Neural cell (in vitro differentiated cells): ENCODE data around the gene DYNC2H1. TPM values are rescaled to one million over a fixed set of nuclear protein-coding genes. Genes with fewer than 3 reads are reported as not detected.
A peak's percentile ranks its signal among the peaks of the same experiment; 100 is the strongest.

Source experiments
- H2AFZ ChIP-seq: fragments of 200-600, 300-800 bp; sonication (generic), shearing (Covaris generic); 2 replicates; pipeline ENCODE4 v1.6.0; 2014; ENCODE audit warnings: low read depth, mild to moderate bottlenecking, antibody characterized with exemption, low read length, moderate library complexity
- H3F3A ChIP-seq: fragments of 200-600 bp; shearing (Covaris generic); 2 replicates; pipeline ENCODE4 v1.6.1; 2016; ENCODE audit warnings: mild to moderate bottlenecking, moderate library complexity, mixed read lengths, antibody characterized with exemption, low read length; ENCODE audit not compliant: insufficient read depth, poor library complexity, severe bottlenecking
- H3K27ac ChIP-seq: fragments of 200-600, 300-800 bp; sonication (generic), shearing (Covaris generic); 2 replicates; pipeline ENCODE4 v1.5.1; 2014; ENCODE audit warnings: mild to moderate bottlenecking, low read length, moderate library complexity
- H3K27me3 ChIP-seq: fragments of 300-800, 200-600 bp; sonication (generic), shearing (Covaris generic); 2 replicates; pipeline ENCODE4 v1.6.0; 2014; ENCODE audit warnings: mild to moderate bottlenecking, low read depth, low read length, moderate library complexity; ENCODE audit not compliant: insufficient read depth
- H3K36me3 ChIP-seq: fragments of 300-800, 200-600 bp; sonication (generic), shearing (Covaris generic); 2 replicates; pipeline ENCODE4 v1.5.1; 2014; ENCODE audit warnings: mild to moderate bottlenecking, antibody characterized with exemption, low read length, moderate library complexity; ENCODE audit not compliant: insufficient read depth
- H3K4me2 ChIP-seq: fragments of 300-800, 200-600 bp; sonication (generic), shearing (Covaris generic); 2 replicates; pipeline ENCODE4 v1.6.0; 2014; ENCODE audit warnings: mild to moderate bottlenecking, low read length
- H3K4me3 ChIP-seq: fragments of 300-800, 200-600 bp; sonication (generic), shearing (Covaris generic); 2 replicates; pipeline ENCODE4 v1.5.1; 2014; ENCODE audit warnings: mild to moderate bottlenecking, low read length, moderate library complexity
- H3K79me2 ChIP-seq: fragments of 200-600 bp; shearing (Covaris generic); replicated peaks from 2 replicates; pipeline ENCODE4 v1.6.0; 2014; ENCODE audit warnings: mild to moderate bottlenecking, low read length, moderate library complexity; ENCODE audit not compliant: insufficient read depth
- H3K9ac ChIP-seq: fragments of 300-800, 200-600 bp; sonication (generic), shearing (Covaris generic); 2 replicates; pipeline ENCODE4 v1.6.1; 2016; ENCODE audit warnings: mild to moderate bottlenecking, low read length, mixed read lengths
- H3K9me2 ChIP-seq: fragments of 200-600 bp; shearing (Covaris generic); 2 replicates; pipeline ENCODE4 v1.6.1; 2016; ENCODE audit warnings: mild to moderate bottlenecking, low read length, mixed read lengths; ENCODE audit not compliant: insufficient read depth
- H3K9me3 ChIP-seq: fragments of 200-600, 300-800 bp; sonication (generic), shearing (Covaris generic); 2 replicates; pipeline ENCODE4 v1.6.1; 2016; ENCODE audit warnings: mild to moderate bottlenecking, mixed run types, low read length, moderate library complexity, mixed read lengths
- H4K20me1 ChIP-seq: fragments of 200-600 bp; shearing (Covaris generic); 2 replicates; pipeline ENCODE4 v1.6.1; 2016; ENCODE audit warnings: mild to moderate bottlenecking, mixed run types; ENCODE audit not compliant: insufficient read depth
- CTCF ChIP-seq: fragments of 450-650 bp; IDR thresholded peaks from 2 replicates; pipeline ENCODE4 v1.5.1; 2014; ENCODE audit warnings: antibody characterized with exemption, mild to moderate bottlenecking, moderate library complexity; ENCODE audit not compliant: poor library complexity, severe bottlenecking
- EP300 ChIP-seq: fragments of 450-650 bp; conservative IDR thresholded peaks from 2 replicates; pipeline ENCODE4 v1.6.1; 2014; ENCODE audit warnings: antibody characterized with exemption, mild to moderate bottlenecking, moderate library complexity; ENCODE audit not compliant: poor library complexity, severe bottlenecking
- EZH2 ChIP-seq: fragments of 200-600, 300-800 bp; shearing (Covaris generic), sonication (generic); IDR thresholded peaks from 2 replicates; pipeline ENCODE4 v1.6.1; 2014; ENCODE audit warnings: antibody characterized with exemption, low read length, borderline replicate concordance, mild to moderate bottlenecking; ENCODE audit not compliant: insufficient read depth, poor library complexity, severe bottlenecking
- MXI1 ChIP-seq: fragments of 450-650 bp; conservative IDR thresholded peaks from 2 replicates; pipeline ENCODE4 v1.6.1; 2014; ENCODE audit warnings: antibody characterized with exemption, mild to moderate bottlenecking; ENCODE audit not compliant: poor library complexity, severe bottlenecking
- POLR2AphosphoS5 ChIP-seq: IDR thresholded peaks from 2 replicates; pipeline ENCODE4 v1.6.1; 2012
- RAD21 ChIP-seq: fragments of 450-650 bp; conservative IDR thresholded peaks from 2 replicates; pipeline ENCODE4 v1.6.1; 2014; ENCODE audit warnings: antibody characterized with exemption, mild to moderate bottlenecking, moderate library complexity
- REST ChIP-seq: IDR thresholded peaks from 2 replicates; pipeline ENCODE4 v1.6.1; 2012; ENCODE audit warnings: borderline replicate concordance
- SMC3 ChIP-seq: fragments of 450-650 bp; conservative IDR thresholded peaks from 2 replicates; pipeline ENCODE4 v1.6.1; 2014; ENCODE audit warnings: antibody characterized with exemption, mild to moderate bottlenecking, moderate library complexity; ENCODE audit not compliant: poor library complexity
- TAF1 ChIP-seq: IDR thresholded peaks from 2 replicates; pipeline ENCODE4 v1.6.1; 2012; ENCODE audit warnings: low read depth
- polyA minus RNA-seq: library from RNA; depleted of rRNA, polyadenylated mRNA; stranded (reverse); fragments of >200 nt; gene quantifications from 2 replicates; pipeline ENCODE4 v1.2.3, GENCODE V29; 2014
- polyA plus RNA-seq: library from polyadenylated mRNA; depleted of rRNA; stranded (reverse); fragments of >200 nt; gene quantifications from 2 replicates; pipeline ENCODE4 v1.2.3, GENCODE V29; 2014

The DYNC2H1 gene
- polyA plus RNA-seq, result 14.1 TPM in 2 replicates
- 47.7 and 49.0 TPM in 2 replicates for polyA minus RNA-seq

GRCh38 chr11:103108933-103109817 is at the start of gene DYNC2H1:
Gene DYNC2H1, plus strand, starts transcription at chr11:103109426. Its CDS starts 149 bp downstream, at chr11:103109575.
- H3K9me2 ChIP-seq, result no peaks in the 10 kb centered on the region
- H2AFZ ChIP-seq, result peak within 1 kb of the TSS; percentile 90
- H3K36me3 ChIP-seq, result no peaks in the 10 kb centered on the region
- H3F3A ChIP-seq, result no peaks in the 10 kb centered on the region
- H3K9me3 ChIP-seq, result no peaks in the 10 kb centered on the region
- H4K20me1 ChIP-seq, result no peaks in the 10 kb centered on the region
- peaks cover 2% of the 10 kb centered on the region for H3K79me2 ChIP-seq
- H3K4me2 ChIP-seq, result peak within 1 kb of the TSS; percentile 60
- H3K4me3 ChIP-seq, result peak within 1 kb of the TSS; percentile 91
- no peak for TF ChIP-seq POLR2AphosphoS5
- TF ChIP-seq EZH2, result no peak
- peak; percentile 96 for TF ChIP-seq MXI1
- peak; percentile 64 for TF ChIP-seq SMC3
- peak; percentile 48 for TF ChIP-seq EP300
- TF ChIP-seq REST, result peak; percentile 42
- peak; percentile 83 for TF ChIP-seq CTCF
- TF ChIP-seq TAF1, result no peak
- TF ChIP-seq RAD21, result peak; percentile 54
- peak within 1 kb of the TSS; percentile 61 for H3K27ac ChIP-seq
- H3K27me3 ChIP-seq, result no peaks in the 10 kb centered on the region
- peak within 1 kb of the TSS; percentile 61 for H3K9ac ChIP-seq

- TF ChIP-seq SMC3, result no peak
- no peak for TF ChIP-seq MXI1
- no peak for TF ChIP-seq TAF1
- no peak for TF ChIP-seq CTCF
- TF ChIP-seq EP300, result no peak
- no peak for TF ChIP-seq REST
- TF ChIP-seq RAD21, result no peak
- no peak for TF ChIP-seq POLR2AphosphoS5
- no peak for TF ChIP-seq EZH2
- H4K20me1 ChIP-seq, result no peaks in the 10 kb centered on the region
- no peak overlapping the region for H2AFZ ChIP-seq
- no peak overlapping the region for H3K9ac ChIP-seq
- no peaks in the 10 kb centered on the region for H3K79me2 ChIP-seq
- peaks cover 15% of the 10 kb centered on the region for H3K36me3 ChIP-seq
- no peak overlapping the region for H3K27ac ChIP-seq
- no peak overlapping the region for H3K4me2 ChIP-seq
- no peaks in the 10 kb centered on the region for H3K9me2 ChIP-seq
- no peaks in the 10 kb centered on the region for H3F3A ChIP-seq
- no peak overlapping the region for H3K4me3 ChIP-seq
- H3K27me3 ChIP-seq, result no peaks in the 10 kb centered on the region
- H3K9me3 ChIP-seq, result no peaks in the 10 kb centered on the region
Measured at GRCh38 chr11:103061656-103062055, 47.6 kb upstream of the DYNC2H1 start.
